ENCODE results near the gene NPNT. TPM values are rescaled to one million over a fixed set of nuclear protein-coding genes. Genes with fewer than 3 reads are reported as not detected.

The NPNT gene
- polyA plus RNA-seq, 1 donor from 2014 or later = not detected

DNA sequence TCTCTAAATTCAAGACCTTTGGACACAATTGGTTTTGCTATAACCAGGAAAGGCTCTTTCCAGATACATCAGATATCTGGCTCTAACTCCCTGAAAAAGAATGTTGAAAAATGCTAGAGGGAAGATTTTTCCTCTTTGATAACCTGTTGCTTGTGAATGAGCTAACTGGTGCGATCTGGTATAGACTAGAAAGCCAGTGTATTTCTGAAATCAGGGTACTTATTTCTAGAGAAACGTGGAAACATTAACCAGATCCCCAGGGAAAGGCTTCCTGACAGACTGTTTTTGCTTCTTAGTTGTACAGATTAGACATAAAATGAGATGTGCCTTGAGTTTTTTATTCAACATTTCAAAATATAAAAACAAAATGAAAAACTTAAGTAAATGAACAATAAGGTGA lies 107.7 kb downstream of the NPNT start:
- no peak overlapping the region for H3K4me3 Mint-ChIP-seq
- H3K27ac Mint-ChIP-seq = no peak overlapping the region
- H3K4me1 Mint-ChIP-seq = no peaks in the 10 kb centered on the region
- no peaks in the 10 kb centered on the region for H3K36me3 Mint-ChIP-seq
- no peaks in the 10 kb centered on the region for H3K27me3 Mint-ChIP-seq
- H3K9me3 Mint-ChIP-seq = peaks cover 0 to 4% (median 0%) of the 10 kb centered on the region in 3 donors

DNA sequence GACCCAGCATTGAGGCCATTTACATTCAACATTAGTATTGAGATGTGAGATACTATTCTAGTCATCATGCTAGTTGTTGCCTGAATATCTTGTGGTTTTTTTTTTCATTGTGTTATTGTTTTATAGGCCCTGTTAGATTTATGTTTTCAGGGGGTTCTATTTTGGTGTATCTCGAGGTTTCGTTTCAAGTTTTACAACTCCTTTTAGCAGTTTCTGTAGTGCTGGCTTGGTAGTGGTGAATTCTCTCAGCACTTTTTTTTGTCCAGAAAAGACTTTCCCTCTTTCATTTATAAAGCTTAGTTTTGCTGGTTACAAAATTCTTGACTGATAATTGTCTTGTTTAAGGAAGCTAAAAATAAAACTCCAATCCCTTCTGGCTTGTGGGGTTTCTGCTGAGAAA lies 115.5 kb downstream of the NPNT start:
- H3K27ac Mint-ChIP-seq = no peak overlapping the region
- no peaks in the 10 kb centered on the region for H3K27me3 Mint-ChIP-seq
- H3K4me3 Mint-ChIP-seq = no peak overlapping the region
- H3K36me3 Mint-ChIP-seq = no peaks in the 10 kb centered on the region
- peaks cover 10 to 33% (median 23%) of the 10 kb centered on the region in 3 donors for H3K9me3 Mint-ChIP-seq
- H3K4me1 Mint-ChIP-seq = no peaks in the 10 kb centered on the region

DNA sequence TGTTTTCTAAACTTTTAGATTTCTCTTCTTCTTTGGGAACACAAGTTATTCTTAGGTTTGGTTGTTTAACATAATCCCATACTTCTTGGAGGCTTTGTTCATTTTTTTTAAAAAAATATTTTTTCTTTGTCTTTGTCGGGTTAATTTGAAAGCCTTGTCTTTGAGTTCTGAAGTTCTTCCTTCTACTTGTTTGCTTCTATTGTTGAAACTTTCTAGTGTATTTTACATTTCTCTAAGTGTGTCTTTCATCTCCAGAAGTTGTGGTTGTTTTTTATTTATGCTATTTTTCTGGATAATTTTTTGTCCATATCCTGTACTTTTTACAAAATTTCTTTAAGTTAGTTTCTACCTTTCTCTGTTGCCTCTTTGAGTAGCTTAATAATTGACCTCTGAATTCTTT lies 116.1 kb downstream of the NPNT start:
- H3K27ac Mint-ChIP-seq = no peak overlapping the region
- H3K4me1 Mint-ChIP-seq = no peaks in the 10 kb centered on the region
- H3K9me3 Mint-ChIP-seq = peaks cover 10 to 33% (median 25%) of the 10 kb centered on the region in 3 donors
- H3K36me3 Mint-ChIP-seq = no peaks in the 10 kb centered on the region
- no peaks in the 10 kb centered on the region for H3K27me3 Mint-ChIP-seq
- no peak overlapping the region for H3K4me3 Mint-ChIP-seq

DNA sequence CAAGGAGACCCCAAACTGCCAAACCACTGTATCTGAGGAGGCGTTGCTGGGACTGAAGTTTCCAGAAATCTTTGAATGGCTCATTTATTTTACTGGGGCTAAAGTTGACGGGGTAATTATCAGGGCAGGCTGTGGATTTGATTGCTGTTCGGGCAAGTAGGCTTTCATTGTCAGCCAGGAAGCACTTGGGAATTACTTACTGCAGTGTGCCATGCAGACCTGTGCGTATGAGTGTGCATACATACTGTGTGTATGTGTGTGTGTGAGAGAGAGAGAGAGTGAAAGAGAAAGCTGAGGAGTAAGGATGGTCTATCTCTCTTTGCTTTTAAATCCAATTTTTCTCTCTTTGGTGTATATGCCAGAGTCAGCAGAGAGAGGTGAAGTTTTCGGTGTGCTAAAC lies 122.7 kb downstream of the NPNT start:
- H3K27me3 Mint-ChIP-seq = no peaks in the 10 kb centered on the region
- H3K27ac Mint-ChIP-seq = no peak overlapping the region
- H3K9me3 Mint-ChIP-seq = peaks cover 4 to 7% (median 5%) of the 10 kb centered on the region in 3 donors
- H3K36me3 Mint-ChIP-seq = no peaks in the 10 kb centered on the region
- H3K4me3 Mint-ChIP-seq = no peak overlapping the region
- no peaks in the 10 kb centered on the region for H3K4me1 Mint-ChIP-seq

DNA sequence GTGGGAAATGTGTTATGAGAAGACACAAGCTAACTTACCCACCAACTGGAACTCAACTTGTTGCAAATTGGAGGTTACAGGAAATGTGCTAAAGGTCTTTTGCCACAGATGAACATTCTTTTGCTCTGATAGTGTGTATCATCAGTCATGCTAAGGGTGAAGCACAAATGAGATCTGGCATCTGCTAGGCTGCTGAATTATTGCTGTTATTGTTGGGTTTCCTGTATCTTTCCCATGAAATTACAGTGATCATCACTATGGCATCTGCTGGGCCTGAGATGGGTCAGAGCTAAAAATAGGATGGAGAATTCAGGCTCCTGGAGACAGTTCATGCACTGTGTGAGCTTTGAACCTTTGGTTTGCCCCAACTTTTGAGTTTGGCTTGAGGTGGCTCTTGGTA lies 124.5 kb downstream of the NPNT start:
- H3K36me3 Mint-ChIP-seq = no peaks in the 10 kb centered on the region
- peaks cover 0 to 5% (median 5%) of the 10 kb centered on the region in 3 donors for H3K9me3 Mint-ChIP-seq
- no peak overlapping the region for H3K27ac Mint-ChIP-seq
- H3K27me3 Mint-ChIP-seq = no peaks in the 10 kb centered on the region
- H3K4me3 Mint-ChIP-seq = no peak overlapping the region
- H3K4me1 Mint-ChIP-seq = no peaks in the 10 kb centered on the region

Other genes starting within 250 kb of the NPNT start
- 33.0 TPM for gene INTS12, start 186.8 kb upstream of the NPNT start, polyA plus RNA-seq
- 2.0 TPM for gene GSTCD, start 186.7 kb upstream of the NPNT start, polyA plus RNA-seq